ENCODE measurements around the gene UIMC1.

- TF ChIP-seq CTCF (IDR thresholded peaks at IDR 0.05) (no peak), POLR2A (IDR thresholded peaks at IDR 0.05) (no peak)
Observed at GRCh38 chr5:176956756-176957155, 49.8 kb downstream of the UIMC1 start.
